Muscle layer of colon (tissue), 2 donors: Measurements from ENCODE around the gene CEACAM18.

Experiments
- H3K27ac ChIP-seq: one replicate; pipeline ENCODE4 v1.7.0; 2013; ENCODE audit warnings: low read depth, mild to moderate bottlenecking, low read length, moderate library complexity
- H3K27me3 ChIP-seq, 2 donors: one replicate each; pipeline ENCODE4 v1.7.0; 2013; ENCODE audit warnings: low read length in 2 of 2, mild to moderate bottlenecking in 2 of 2; ENCODE audit not compliant: insufficient read depth in 2 of 2, control insufficient read depth in 1 of 2
- H3K36me3 ChIP-seq: one replicate; pipeline ENCODE4 v1.7.0; 2013; ENCODE audit warnings: mild to moderate bottlenecking, low read length; ENCODE audit not compliant: insufficient read depth
- H3K4me1 ChIP-seq: one replicate; pipeline ENCODE4 v1.7.0; 2013; ENCODE audit warnings: mild to moderate bottlenecking, low read length; ENCODE audit not compliant: insufficient read depth
- H3K4me3 ChIP-seq, 2 donors: one replicate each; pipeline ENCODE4 v1.7.0; 2013; ENCODE audit warnings: low read length in 2 of 2, low read depth in 1 of 2, mild to moderate bottlenecking in 1 of 2, moderate library complexity in 1 of 2
- H3K9ac ChIP-seq: one replicate; pipeline ENCODE4 v1.7.0; 2013; ENCODE audit warnings: low read length
- H3K9me3 ChIP-seq: one replicate; pipeline ENCODE4 v1.7.0; 2013; ENCODE audit warnings: mild to moderate bottlenecking, low read length
- donor health status: abdominal sarcoma.
- donor health status: Adenocarcinoma of cecum.

Gene CEACAM18

DNA sequence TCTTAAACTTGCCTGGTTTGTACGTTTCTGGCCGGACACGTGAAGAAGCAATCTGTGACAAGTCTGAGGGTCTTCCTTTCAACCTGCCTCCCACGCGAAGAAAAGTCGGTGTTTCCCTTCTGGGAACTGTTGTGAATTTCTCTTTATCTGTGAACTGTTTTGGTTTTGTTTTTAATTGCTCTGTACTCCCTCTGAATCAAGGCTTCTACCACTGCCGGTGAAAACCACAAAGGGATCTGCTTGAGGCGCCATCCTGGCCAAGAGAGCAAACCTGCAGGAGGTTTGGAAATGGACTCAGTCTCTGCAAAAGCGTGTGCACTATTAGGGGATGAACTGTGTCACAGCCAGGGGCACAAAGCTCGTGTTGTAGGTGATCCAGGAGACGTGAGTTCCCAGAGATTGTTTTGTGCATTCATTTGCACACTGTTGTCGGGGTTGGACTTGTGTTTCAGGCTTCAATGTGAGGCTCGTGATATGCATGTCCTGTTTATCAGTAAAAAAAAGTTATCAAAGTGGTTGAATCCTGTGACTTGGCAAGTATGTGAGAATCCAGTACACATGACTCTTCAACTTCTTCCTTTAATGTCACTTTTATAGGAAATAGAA, 29.8 kb upstream of the CEACAM18 start:
- H3K27ac ChIP-seq, result no peak overlapping the region
- no peak overlapping the region for H3K4me3 ChIP-seq
- no peaks in the 10 kb centered on the region for H3K27me3 ChIP-seq
- H3K36me3 ChIP-seq, result no peaks in the 10 kb centered on the region
- H3K9me3 ChIP-seq, result no peaks in the 10 kb centered on the region
- H3K4me1 ChIP-seq, result no peaks in the 10 kb centered on the region
- H3K9ac ChIP-seq, result no peak overlapping the region

GRCh38 chr19:51450730-51451307, 27.5 kb upstream of the CEACAM18 start:
- H3K9ac ChIP-seq, result no peak overlapping the region
- H3K27me3 ChIP-seq, result no peaks in the 10 kb centered on the region
- no peaks in the 10 kb centered on the region for H3K36me3 ChIP-seq
- no peaks in the 10 kb centered on the region for H3K4me1 ChIP-seq
- no peak overlapping the region for H3K27ac ChIP-seq
- no peak overlapping the region for H3K4me3 ChIP-seq
- H3K9me3 ChIP-seq, result no peaks in the 10 kb centered on the region

DNA sequence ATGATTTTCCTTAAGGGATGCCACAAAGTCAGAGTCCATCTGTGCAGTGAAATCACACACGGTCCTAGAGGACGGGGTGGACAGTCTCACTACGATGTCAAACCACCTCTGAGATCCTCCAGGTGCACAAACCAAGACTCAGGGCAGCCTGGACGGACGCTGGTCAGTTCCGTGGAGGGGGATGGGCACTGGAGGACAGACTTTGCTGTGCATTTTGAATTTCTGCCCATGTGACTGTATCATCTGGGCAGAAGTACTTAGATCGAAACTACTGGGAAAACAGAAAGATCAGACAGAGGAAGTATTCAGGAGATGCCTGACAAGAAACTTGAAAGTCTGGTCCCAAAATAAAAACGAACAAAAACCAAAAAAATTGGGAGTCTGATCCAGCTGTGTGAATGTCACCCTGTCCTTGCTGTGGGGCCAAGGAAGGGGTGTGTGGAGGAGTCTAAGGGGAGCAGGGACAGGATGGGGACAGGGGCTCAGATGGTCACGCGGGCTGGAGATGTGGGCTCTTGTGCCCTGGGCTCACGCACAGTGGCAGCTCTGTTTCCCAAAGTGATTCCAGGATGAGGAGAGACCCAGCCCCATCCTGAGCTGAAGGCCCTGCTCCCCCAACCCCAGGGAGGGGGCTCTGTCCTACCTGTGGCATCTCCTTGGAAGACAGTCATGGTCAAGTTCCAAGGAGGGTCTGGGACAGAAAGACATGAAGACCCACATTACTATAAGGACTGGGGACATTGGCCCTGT, 21.6 kb upstream of the CEACAM18 start:
- Histone ChIP-seq H3K4me1 (no peaks in the 10 kb centered on the region), H3K27ac (no peak overlapping the region), H3K4me3 (no peak overlapping the region), H3K27me3 (no peaks in the 10 kb centered on the region), H3K9me3 (no peaks in the 10 kb centered on the region), H3K9ac (no peak overlapping the region), H3K36me3 (no peaks in the 10 kb centered on the region)

DNA sequence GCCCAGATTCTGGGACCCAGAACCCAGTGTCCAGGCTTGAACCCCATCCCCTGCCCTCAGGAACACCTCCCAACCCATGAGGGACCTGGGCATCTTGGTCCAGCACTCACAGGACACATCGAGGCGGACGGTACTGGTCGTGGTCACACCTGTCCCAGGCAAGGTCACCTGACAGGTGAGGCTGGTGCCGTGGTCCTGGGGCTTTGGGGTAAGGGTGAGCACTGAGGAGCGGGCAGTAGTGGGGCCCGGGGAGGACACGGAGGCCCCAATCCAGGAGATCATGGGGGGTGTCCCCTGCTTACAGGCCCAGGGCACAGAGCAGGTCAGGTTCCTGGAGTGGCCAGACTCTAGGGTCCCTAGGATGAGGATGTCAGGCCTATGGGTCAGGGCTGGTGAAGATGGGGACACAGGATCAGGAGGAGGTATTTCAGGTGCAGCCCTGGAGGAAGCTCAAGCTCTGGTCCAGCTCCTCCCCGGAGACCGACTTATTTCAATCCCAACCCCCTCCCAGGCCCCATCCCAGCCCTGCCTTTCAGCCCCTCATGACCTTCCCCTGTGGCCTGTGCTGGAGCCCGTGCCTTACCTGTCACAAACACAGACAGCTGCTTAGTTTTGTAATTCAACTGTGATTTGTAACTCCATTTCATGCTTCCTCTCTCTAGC, 20.9 kb upstream of the CEACAM18 start:
- no peaks in the 10 kb centered on the region for H3K9me3 ChIP-seq
- H3K9ac ChIP-seq, result no peak overlapping the region
- H3K36me3 ChIP-seq, result no peaks in the 10 kb centered on the region
- no peak overlapping the region for H3K27ac ChIP-seq
- no peak overlapping the region for H3K4me3 ChIP-seq
- H3K4me1 ChIP-seq, result no peaks in the 10 kb centered on the region
- peaks cover 0 to 6% of the 10 kb centered on the region in 2 donors for H3K27me3 ChIP-seq

DNA sequence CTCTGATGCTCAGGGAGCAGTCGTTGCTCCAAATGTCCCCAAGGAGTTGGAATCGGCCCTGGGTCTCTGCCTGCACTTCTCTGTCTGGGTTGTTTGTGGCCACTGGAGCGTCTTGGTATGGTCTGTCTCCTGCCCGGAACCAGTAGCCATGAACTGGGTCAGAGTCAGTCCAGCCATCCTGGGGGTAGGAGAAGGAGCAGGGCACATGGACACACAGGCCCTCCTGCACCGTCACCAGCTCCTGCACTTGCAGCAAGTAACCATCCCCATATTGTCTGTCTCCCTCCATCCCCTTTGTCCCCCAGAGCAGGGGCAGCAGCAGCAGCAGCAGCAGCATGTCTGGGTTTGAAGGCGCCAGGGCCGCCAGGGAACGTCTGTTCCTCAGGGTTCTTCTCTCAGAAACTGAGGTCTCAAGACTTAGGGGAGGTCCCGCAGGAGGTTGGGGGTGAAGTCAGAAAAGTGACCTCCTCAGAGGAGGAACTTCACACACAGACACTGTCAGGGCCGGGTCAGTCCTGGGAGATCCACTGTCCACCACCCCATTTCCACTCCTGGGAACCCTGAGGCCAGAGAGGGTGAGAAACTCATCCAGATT, 20.2 kb upstream of the CEACAM18 start, which contains the start of gene SIGLEC8:
SIGLEC8 (minus strand) TSS at position 404 of the 595 bp plus-strand sequence; CDS start at position 337, 67 bp downstream.
- H3K4me1 ChIP-seq, result no peaks in the 10 kb centered on the region
- peaks cover 0 to 9% of the 10 kb centered on the region in 2 donors for H3K27me3 ChIP-seq
- no peak within 1 kb of the TSS for H3K4me3 ChIP-seq
- H3K36me3 ChIP-seq, result no peaks in the 10 kb centered on the region
- H3K9me3 ChIP-seq, result no peaks in the 10 kb centered on the region
- H3K27ac ChIP-seq, result no peak within 1 kb of the TSS
- H3K9ac ChIP-seq, result no peak within 1 kb of the TSS

GRCh38 chr19:51458899-51459505, 19.3 kb upstream of the CEACAM18 start:
- H3K4me1 ChIP-seq, result no peaks in the 10 kb centered on the region
- H3K9me3 ChIP-seq, result no peaks in the 10 kb centered on the region
- no peak overlapping the region for H3K27ac ChIP-seq
- no peak overlapping the region for H3K4me3 ChIP-seq
- no peaks in the 10 kb centered on the region for H3K36me3 ChIP-seq
- peaks cover 0 to 9% of the 10 kb centered on the region in 2 donors for H3K27me3 ChIP-seq
- H3K9ac ChIP-seq, result no peak overlapping the region

GRCh38 chr19:51460164-51460992, 18.0 kb upstream of the CEACAM18 start:
- no peak overlapping the region for H3K4me3 ChIP-seq
- H3K4me1 ChIP-seq, result no peaks in the 10 kb centered on the region
- no peak overlapping the region for H3K27ac ChIP-seq
- no peak overlapping the region for H3K9ac ChIP-seq
- H3K9me3 ChIP-seq, result no peaks in the 10 kb centered on the region
- peaks cover 0 to 9% of the 10 kb centered on the region in 2 donors for H3K27me3 ChIP-seq
- no peaks in the 10 kb centered on the region for H3K36me3 ChIP-seq

DNA sequence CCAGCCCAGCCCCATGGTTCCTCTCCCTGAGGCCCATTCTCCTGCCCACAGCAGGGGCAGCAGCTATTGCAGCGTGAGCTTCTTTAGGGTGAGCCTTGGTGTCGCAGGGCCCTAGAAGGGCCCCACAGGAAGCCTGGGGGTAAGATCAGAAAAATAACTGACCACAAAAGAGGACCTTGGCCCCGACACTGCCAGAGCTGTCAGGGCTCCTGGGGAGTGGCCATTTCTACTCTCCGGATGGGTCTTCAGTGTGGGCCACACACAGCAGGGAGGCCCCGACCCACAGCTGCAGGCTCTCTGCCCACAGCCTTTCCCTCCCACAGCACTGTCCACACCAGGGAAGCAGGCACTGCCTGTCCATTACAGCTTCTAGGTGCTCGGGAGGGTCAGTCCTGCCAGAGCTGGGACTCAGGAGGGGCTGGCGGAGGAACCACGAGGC, 16.6 kb upstream of the CEACAM18 start:
- H3K4me3 ChIP-seq, result no peak overlapping the region
- peaks cover 0 to 9% of the 10 kb centered on the region in 2 donors for H3K27me3 ChIP-seq
- no peaks in the 10 kb centered on the region for H3K36me3 ChIP-seq
- H3K9me3 ChIP-seq, result no peaks in the 10 kb centered on the region
- no peak overlapping the region for H3K27ac ChIP-seq
- no peaks in the 10 kb centered on the region for H3K4me1 ChIP-seq
- no peak overlapping the region for H3K9ac ChIP-seq

DNA sequence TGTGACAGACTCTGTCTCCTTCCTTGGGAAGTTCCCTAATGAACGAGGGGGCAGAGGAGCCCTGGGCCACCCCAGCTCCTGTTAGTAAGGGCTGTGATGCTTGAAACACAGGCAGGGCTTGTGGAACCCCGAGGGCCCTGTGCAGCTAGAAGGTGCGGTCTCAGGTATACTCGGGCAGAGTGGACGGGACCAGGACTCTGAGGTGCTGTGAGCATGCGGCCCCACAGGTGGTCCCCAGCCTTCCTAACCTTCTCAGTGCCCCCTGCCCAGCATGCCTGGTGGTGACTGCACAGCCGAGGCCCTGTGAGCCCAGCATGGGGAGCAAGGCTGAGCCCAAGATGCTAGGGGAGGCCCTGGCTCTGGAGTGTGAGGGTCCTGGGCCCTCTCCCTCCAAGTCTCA, 16.1 kb upstream of the CEACAM18 start:
- Histone ChIP-seq H3K27ac (no peak overlapping the region), H3K4me1 (no peaks in the 10 kb centered on the region), H3K9me3 (no peaks in the 10 kb centered on the region), H3K27me3 (peaks cover 0 to 9% of the 10 kb centered on the region in 2 donors), H3K36me3 (no peaks in the 10 kb centered on the region), H3K4me3 (no peak overlapping the region), H3K9ac (no peak overlapping the region)

DNA sequence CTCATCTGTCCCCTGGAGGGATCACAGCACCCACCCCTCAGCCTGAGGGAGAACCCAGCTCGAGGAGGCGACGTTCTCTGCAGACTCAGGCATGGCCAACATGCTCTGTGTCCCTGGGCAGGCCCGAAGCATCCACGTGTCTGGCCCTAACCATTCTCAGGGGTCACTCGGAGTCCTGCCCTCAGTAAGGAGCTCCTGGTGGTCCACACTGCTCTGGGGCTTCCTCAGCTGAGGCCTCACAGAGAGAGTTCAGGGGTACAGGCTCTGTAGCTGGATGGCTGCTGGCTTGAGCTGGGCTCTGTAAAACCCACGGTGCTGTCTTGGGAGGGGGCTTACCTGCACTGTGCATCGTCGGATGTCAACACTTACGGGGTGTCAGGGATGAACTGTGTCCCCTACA, 15.7 kb upstream of the CEACAM18 start:
- peaks cover 0 to 9% of the 10 kb centered on the region in 2 donors for H3K27me3 ChIP-seq
- no peak overlapping the region for H3K27ac ChIP-seq

More for the DNA sequence above, 15.7 kb upstream of the CEACAM18 start:
- no peaks in the 10 kb centered on the region for H3K36me3 ChIP-seq
- no peaks in the 10 kb centered on the region for H3K4me1 ChIP-seq
- H3K4me3 ChIP-seq, result no peak overlapping the region
- H3K9me3 ChIP-seq, result no peaks in the 10 kb centered on the region
- no peak overlapping the region for H3K9ac ChIP-seq
